ENCODE measurements around the gene LSM11.

GRCh38 chr5:157785801-157786200, 42.3 kb downstream of the LSM11 start:
- TF ChIP-seq, protein P1, sequence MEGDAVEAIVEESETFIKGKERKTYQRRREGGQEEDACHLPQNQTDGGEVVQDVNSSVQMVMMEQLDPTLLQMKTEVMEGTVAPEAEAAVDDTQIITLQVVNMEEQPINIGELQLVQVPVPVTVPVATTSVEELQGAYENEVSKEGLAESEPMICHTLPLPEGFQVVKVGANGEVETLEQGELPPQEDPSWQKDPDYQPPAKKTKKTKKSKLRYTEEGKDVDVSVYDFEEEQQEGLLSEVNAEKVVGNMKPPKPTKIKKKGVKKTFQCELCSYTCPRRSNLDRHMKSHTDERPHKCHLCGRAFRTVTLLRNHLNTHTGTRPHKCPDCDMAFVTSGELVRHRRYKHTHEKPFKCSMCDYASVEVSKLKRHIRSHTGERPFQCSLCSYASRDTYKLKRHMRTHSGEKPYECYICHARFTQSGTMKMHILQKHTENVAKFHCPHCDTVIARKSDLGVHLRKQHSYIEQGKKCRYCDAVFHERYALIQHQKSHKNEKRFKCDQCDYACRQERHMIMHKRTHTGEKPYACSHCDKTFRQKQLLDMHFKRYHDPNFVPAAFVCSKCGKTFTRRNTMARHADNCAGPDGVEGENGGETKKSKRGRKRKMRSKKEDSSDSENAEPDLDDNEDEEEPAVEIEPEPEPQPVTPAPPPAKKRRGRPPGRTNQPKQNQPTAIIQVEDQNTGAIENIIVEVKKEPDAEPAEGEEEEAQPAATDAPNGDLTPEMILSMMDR (IDR thresholded peaks at IDR 0.05; ENCODE audit: insufficient read depth, low read length, poor library complexity, severe bottlenecking): no peak
- TF ChIP-seq EZH2phosphoT487 (conservative IDR thresholded peaks at IDR 0.05; ENCODE audit: low read length): no peak

Data from SU-DHL-6 (cell line).